Stromal cell of bone marrow (primary cell): ENCODE results near the gene P4HB.

ENCODE experiments used
- DNase-seq: peaks from one replicate; pipeline ENCODE4 v3.0.0-alpha.2; 2012; ENCODE audit warnings: low read depth

P4HB gene

DNA sequence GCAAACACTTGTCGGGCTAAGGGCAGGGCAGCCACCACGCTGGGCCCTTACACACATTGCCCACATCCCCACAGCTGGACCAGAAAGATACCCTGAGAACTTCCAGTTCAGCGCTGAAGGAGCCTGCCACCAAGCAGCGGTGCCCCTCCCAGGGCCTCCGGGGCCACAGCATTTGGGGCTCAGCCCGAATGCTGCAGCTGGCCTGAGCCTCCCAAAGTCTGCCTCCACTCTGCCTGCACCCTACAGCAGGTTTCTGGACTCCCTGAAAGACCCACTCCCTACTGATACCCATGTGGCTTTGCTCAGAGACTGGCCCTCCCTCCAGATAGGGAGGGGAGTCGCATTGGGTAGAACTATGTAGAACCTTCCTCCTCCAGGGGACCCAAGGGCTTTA lies 28.8 kb downstream of the P4HB start:
- DNase-seq: no peak

DNA sequence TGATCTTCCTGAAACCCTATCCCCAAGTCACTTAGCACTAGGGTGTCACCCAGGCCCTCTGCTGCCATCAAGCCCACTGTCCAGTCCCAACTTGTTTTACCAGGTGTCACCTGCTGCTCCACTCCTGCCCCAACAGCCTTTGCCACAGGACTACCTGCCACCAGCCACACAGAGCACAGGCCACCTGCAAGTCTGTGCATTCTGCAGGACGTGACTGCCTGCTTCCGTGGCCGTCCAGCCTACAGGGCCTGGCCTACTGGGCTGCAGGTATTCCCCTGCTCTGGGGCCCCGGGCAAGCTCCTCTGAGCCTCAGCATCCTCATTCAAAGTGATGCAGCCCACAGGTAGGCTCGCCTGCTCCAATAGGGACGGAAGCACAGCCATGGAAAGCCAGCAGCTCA lies 30.5 kb downstream of the P4HB start:
- DNase-seq: no peak

DNA sequence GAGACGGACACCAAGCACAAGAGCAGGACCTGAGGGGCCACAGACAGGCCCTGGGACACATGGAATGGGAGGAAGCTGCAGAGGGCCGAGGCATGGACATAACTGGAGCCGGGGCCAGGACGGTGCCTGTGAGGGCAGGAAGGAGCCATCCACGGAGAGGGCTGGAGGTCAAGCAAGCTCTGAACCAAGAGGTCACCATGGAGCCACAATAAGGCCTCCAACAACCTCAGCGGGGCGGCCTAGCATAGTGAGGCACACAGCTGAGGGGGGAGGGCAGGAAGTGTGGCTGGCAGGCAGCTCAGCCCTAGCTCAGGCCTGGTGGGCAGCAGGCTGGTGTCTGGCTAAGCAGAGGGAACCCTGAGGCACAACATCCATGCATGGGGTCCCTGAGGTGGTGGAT lies 31.7 kb downstream of the P4HB start:
- no peak for DNase-seq

DNA sequence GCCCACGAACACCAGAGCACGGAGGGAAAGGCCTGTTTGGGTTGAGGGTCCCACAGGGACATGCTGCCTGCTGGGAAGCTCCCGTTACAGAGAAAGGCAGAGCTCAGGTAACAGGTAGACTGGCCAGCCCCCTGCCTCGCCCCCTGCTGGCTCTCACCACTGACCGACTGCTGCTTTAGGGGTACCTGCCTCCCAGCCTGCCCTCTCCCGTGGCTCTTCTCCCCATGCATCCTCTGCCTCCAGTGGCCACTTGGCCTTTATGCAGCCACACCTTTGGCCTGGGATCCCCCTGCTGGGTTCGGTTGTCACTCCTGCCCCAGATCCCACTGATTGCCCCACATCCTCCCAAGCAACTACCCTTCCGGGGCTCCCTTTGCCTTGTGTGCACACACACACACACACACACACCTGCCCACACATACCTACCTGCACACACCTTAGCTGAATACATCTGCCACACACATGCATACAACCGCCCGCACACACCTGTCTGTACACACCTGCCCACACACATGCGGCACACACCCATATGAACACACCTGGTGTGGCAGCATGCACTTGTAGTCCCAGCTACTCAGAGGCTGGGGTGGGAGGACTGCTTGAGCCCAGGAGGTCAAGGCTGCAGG lies 34.4 kb downstream of the P4HB start:
- no peak for DNase-seq

DNA sequence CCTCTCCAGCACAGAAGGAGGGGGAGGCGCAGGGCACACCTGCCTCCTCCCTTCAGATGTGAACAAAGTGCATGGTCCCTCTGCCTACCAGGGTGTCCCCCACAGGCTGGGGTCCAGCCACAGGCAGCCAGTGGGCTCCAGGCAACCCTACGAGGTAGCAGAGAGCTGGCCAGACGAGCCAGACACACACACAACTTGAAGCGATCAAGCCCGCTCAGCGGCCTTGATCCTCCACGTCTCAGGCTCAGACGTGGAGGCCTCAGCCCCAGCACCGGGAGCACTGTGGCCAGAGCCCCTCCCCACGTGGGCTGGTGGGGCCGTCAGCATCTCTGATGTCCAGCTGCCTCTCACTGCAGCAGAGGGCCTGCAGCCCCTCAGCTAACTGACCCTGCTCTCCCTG lies 35.7 kb downstream of the P4HB start:
- no peak for DNase-seq

DNA sequence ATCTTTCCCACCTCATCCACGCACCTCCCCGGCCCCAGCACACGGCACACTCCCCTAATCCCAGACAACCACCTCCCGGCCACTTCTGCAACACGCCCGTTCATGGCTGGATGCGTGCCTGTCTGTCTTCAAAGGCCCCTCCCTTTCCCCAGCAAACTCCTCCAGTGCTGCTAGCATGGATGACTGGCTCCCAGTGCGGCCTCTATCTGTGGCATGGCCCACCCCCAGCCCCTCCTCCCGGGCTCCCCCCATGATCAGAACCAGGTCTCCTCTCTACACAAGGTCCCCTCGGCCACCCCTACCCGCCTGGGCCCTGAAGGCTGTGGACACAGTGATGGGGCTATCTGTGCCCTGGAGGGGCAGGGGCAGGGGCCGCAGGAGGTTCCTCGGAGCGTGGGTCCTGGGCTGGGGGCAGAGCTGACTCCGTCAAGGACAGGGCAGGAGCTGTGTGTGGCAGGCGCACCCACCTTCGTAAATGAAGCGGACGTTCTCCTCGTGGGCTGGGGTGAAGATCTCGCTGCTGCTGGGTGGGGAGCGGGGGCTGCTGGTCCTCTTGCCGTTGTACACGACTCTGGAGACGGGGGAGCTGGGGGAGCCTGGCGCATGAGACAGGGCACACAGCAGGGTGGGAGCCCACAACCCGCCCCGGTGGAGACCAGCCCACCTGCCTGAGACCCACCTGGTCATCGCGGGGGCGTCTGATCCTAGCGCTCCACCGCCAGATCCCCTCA lies 36.4 kb downstream of the P4HB start:
- no peak for DNase-seq

DNA sequence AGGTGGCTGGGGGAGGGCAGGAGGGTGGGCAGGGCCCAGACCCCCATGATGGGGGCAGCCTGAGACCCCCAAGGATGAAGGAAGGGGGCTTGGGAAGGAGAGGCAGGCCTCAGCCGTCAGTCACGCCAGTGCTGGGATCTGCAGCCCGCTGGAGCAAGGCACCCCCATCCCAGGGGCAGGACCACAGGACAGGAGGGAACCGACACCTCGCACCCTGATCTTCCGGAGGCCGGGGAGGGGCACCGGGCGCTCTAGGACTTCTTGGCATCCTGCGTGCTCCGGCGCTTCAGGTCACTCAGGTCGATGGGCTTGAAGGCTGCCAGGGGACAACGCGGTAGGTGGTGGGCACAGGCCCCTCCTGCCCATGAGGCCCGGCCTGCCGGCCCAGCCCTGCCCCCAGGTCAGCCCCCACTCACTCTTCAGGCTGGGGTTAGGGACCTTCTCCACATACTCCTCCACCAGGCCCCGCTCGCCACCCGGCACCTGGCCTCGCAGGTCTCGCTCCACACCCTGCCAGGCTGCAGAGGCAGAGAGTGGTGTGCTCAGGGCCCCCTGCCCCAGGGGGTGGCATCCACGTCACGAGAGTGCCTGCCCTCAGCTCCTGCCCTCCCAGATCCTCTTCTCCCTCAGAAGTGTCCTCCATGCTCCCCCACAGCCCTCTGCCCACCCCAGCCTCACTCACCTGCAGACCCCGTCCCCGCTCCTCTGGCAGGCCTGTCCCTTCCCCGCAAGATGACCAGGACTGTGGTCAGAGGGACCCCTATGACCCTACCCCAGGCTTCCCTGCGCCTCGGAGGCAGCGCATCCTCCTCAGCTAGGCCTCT lies 37.1 kb downstream of the P4HB start:
- no peak for DNase-seq

DNA sequence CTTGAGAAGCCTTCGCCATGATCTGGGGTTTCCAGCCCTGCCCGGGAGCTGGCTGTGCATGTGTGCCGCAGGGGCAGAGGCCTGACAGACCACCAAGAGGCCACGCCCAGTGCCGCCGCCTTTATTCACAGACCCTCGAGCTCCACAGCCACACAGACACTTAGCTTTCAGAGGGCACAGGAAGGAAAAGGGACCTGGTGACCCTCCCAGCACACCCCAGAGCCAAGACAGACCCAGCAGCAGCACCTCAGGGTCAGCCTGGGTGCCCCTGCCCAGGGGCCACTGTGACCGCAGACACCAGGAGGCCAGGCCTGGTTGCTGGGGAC lies 38.1 kb downstream of the P4HB start:
- DNase-seq: no peak

DNA sequence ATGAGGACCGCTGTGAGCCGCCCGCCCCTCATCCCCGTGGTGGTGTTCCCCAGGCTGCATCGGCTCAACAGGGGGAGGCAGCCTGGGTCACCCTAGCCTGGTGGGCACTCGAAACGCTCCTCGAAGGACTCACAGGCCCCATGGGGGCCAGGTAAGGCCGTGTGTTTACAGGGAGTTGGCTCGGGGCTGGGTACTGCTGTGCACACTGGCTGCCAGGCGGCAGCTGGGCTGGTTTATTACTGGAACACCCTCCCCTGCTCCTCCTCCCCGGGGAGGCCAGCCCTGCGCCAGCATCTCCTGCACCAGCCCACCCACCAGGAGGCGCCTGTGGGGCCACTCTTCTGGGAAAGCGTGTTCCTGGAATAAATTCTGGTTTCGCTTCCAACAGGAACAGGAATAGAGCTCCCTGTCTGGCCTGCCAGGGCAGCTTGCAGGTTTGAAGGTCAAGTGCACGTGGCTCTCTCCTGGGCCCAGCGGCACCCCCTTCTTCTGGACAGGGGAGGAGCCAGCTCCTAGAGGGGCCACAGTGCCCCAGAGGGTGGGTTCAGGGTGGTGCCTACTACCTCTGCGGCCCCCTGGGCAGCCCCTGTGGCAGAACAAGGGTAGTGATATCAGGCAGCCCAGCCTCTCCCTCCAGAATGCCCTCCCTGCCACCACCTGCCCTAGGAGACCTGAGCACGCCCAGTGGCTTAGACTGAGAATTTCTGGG lies 38.6 kb downstream of the P4HB start:
- no peak for DNase-seq

DNA sequence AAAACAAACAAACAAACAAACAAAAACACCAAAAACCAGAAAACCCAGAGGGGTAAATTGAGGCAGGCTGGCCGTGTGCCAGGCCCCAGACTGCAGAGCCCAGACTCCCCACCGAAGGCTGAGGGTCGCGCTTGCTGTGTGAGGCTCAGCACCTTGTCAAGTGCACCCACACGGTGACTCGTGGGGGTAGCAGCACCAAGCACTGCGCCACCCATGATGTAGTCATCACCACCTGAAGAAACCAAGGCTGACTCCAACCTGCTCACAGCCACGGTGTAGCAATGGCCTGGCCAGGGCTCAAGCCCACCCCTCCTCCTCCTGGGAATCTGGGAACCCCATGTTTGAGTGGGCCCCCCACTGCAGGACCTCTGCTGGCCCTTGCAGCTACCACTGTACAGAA lies 39.2 kb downstream of the P4HB start:
- no peak for DNase-seq

DNA sequence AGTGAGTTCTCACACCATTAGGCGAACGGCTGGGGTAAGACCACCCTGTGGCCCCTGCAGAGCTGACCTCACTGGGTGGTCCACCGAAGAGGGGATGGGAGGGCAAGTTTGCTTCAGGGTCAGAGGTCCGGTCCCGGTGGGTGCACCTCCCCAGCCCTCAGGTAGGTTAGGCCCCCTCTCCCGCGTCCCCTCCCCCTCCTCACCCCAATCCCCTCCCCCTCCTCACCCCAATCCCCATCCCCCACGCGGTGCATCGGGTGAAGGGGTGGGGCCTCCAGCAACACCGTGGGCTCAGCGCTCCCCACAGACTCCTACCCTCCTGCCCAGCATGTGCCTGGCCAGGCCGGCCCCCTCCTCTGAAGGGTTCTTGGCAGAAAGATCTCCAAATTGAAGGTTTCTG lies 40.6 kb downstream of the P4HB start:
- DNase-seq: no peak

DNA sequence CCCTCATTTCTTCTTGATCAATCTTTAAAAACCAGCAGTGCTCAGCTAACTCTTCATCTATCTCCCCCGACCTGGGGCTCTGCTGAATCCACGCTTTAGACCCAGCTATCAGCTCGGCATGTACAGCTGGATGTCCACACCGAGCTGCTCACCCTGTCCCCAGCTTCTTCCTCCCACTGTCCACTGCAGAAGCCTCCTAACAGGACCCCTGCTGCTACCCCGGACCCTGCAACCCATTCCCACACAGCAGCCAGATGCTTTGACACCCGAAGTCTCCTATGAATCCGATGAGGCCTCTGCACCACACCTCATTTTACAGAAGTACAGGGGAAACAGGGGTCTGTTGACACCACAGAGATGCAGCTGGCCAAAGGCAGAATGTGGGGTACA lies 42.6 kb downstream of the P4HB start:
- DNase-seq: no peak

DNA sequence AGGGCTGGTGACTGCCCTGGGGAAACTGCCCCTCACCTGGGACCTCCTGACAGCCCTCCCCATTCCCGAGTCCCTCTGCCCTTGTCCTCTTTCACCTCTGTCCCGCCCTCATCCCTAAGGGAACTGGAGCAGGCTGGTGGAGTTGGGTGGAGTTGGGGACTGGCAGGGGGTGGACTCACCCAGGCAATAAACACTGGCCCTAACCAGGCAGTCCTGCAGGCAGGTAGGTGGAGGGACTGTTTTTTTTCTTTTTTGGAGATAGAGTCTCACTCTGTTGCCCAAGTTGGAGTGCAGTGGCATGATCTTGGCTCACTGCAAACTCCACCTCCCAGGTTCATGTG lies 44.7 kb downstream of the P4HB start:
- DNase-seq: no peak

DNA sequence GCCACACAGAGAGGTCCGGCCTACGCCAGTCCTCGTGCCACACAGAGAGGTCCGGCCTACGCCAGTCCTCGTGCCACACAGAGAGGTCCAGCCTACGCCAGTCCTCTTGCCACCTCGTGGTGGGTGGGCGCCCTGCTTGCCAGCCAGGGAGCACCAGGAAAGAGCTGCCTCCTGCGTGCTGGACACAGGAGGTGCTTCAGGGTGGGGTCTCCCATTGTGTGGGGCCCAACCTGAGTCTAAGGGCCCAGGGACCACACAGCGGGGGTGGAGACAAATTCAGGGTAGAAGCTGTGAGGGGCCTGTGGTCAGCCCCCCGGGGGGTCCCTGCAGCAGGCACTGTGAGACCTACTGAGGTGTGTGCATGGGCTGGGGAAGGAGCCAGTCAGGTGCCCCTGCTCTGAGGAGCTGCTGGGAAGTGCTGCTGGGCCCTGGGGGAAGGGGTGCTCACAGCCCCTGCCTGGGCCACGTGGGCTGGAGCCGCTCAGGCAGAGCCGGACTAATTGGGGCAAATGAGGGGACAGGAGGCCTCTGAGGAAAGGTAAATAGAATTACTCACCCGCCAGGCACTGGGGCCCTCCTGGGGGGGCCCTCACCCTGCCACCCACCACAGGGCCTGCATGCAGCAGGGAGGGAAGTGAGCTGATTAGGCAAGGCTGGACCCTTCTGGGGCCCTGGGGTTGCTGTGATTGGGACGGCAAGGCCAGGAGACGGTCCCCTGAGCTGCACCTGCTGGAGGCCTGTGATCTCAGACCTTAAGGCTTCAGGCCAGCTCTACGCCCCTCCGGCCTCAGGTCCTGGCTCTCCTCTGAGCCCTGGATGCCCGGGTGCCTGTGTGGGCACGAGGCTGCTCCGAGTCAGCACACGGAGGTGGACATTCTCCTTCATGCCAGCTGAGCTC lies 45.3 kb downstream of the P4HB start:
- DNase-seq: no peak

DNA sequence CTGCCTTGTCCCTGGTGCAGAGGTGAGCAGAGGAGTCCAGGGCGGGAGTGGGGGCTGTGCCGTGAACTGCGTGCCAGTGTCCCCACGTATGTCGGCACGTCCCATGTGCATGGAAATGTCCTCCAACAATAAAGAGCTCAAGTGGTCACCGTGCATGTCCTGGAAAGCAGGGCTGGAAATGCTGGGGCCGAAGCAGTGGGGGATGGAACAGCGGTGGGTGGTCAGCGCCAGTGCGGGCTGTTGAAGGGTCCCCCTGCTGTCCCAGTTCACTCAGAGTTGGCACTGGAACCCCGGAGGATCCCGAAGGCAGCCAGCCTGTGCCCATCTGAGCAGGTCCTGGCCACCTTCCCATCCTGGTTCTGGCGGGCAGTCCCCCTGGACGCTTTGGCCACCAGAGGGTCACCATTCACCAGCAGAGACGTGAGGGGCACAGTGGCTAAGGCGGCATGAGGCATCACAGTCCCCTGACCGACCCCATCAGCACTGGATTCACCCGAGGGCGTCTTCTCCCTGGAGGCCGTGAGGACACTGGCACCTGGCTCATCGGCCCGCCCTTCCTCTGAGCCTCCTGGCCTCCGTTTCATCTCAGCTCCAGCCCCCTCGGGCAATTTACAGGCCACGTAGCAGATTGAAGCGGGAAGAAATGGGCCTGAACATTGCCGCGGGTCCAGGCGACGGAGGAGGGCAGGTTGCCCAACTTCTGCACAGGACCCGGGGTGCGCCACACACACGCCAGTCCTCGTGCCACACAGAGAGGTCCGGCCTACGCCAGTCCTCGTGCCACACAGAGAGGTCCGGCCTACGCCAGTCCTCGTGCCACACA lies 46.3 kb downstream of the P4HB start:
- no peak for DNase-seq

DNA sequence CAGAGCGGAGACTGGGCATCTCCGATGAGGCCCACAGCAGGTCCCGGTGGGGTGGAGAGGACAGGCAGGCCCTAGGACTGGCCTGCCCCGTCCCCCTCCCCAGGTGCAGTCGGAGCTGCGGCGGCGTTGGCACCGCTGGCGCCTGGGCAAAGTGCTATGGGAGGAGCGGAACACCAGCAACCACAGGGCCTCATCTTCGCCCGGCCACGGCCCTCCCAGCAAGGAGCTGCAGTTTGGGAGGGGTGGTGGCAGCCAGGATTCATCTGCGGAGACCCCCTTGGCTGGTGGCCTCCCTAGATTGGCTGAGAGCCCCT lies 47.0 kb downstream of the P4HB start:
- DNase-seq: no peak

DNA sequence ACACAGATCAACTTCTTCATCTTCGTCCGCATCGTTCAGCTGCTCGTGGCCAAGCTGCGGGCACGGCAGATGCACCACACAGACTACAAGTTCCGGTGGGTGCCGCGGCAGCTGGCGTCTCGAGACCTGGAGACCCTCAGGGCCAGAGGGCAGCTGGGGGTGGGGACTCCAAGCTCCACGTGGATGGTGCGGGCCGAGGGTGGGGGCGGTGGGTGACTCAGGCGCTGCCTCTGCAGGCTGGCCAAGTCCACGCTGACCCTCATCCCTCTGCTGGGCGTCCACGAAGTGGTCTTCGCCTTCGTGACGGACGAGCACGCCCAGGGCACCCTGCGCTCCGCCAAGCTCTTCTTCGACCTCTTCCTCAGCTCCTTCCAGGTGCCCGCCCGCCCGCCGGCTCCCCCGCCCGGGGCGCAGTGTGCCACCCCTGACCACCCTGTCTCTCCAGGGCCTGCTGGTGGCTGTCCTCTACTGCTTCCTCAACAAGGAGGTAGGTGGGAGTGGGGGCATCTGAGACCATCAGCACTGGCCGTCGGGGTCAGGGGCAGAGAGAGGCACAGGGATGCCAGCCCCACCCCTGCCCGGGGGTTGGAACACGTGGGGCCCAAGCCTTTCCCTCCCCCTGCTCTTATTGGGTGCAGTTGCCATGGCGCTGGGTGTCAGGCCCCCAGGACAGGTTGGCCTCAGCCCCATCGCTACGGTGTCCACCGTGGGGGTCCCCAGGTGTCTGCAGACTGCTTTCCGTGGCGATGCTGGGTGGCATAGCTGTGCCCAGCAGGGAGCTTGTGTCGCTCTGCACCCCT lies 47.6 kb downstream of the P4HB start:
- DNase-seq: no peak

DNA sequence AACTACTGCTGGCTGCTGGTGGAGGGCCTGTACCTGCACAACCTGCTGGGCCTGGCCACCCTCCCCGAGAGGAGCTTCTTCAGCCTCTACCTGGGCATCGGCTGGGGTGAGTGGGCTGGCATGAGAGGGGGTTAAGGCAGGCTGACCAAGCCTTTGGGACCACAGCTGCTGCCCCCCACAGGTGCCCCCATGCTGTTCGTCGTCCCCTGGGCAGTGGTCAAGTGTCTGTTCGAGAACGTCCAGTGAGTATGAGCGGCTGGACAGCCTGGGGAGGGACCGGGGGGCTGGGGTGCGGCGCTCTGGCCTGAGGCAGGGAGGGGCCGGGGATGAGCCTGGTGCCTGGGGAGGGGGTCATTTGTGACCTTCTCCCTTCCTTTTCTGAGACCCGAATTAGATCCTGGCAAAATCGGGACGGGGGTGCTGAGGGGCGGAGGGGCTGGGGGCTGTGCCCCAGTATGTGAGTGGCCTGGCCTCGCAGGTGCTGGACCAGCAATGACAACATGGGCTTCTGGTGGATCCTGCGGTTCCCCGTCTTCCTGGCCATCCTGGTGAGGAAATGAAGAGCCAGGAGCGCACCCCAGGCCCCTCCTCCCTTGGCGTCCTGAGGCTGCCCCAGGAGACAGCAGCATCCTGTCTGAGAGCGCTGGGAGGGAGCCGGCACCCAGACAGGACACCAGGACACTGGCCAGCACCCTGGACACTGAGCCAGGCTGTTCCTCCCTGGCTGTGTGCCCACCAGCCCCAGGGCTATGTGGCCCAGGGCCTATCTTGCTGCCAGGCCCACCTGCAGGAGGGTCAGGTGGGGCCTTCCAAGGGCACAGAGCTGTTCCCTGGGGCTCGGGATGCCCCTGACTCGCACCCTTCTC lies 48.4 kb downstream of the P4HB start:
- no peak for DNase-seq
